Amniotic stem cell (primary cell): ENCODE data around the gene PSG3.
A peak's percentile ranks its signal among the peaks of the same experiment; 100 is the strongest.
"Not testable (repeated sequence)": the region's sequence is repeated elsewhere in the genome, so short reads cannot be mapped to it uniquely, and the experiment has no call there.

Source experiments
- DNase-seq: peaks from one replicate; lab custom pipeline; 2025; lab: John Stamatoyannopoulos, UW

Gene PSG3

GRCh38 chr19:42695811-42696503 lies 44.3 kb downstream of the PSG3 start:
- no peak for DNase-seq

- DNase-seq: peak; percentile 36
Observed at GRCh38 chr19:42693760-42694350, 46.4 kb downstream of the PSG3 start.

GRCh38 chr19:42683917-42684513 lies 56.3 kb downstream of the PSG3 start:
- DNase-seq: peak; percentile 24

GRCh38 chr19:42676326-42676725 lies 64.0 kb downstream of the PSG3 start:
- not testable (repeated sequence) for DNase-seq

DNA sequence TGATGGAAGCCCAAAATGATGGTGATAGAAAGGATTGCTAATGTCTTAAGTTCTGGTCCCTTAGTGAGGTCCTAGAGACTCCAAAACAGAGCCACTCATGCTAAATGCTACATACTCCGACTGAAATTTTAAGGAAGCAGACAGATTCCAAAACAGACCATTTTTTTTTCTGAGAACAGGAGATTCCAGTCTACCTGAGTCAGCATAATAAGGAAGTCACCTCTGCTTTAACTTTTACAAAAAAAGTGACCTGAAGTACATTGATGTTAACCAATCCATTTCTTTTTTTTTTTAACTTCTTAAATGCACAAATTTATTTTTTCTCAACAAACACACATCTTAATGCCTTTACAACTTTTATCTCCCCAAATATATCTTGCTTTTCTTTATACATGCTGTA lies 65.7 kb downstream of the PSG3 start:
- not testable (repeated sequence) for DNase-seq
